HepG2 (cell line): ENCODE data around the gene KRT81. TPM values are rescaled to one million over a fixed set of nuclear protein-coding genes. Genes with fewer than 3 reads are reported as not detected.

Source experiments
- ATAC-seq: fragments of 200-7000 bp; cut with Tn5 transposase; 3 replicates; pipeline ENCODE4 v1.9.1; 2020; ENCODE audit warnings: mild to moderate bottlenecking, moderate library complexity
- BruUV-seq: library from RNA; stranded (reverse); fragments of 400-500 nt; replicated peaks from 2 replicates; lab custom pipeline; 2021; lab: Mats Ljungman, UMichigan
- CTCF ChIA-PET: fragments of 300-600 bp; formaldehyde crosslinking; extraction: SDS; loops from one replicate; lab custom pipeline; 2021; ENCODE audit warnings: low total read pairs, inconsistent platforms, low intra/inter-chr PET ratio; lab: Yijun Ruan, JAX
- POLR2A ChIA-PET: fragments of 350-600 bp; sonication (Branson Sonifier 250); formaldehyde crosslinking; loops from one replicate; lab custom pipeline; 2020; ENCODE audit warnings: antibody characterized with exemption, inconsistent platforms; lab: Yijun Ruan, JAX
- DNase-seq: peaks from one replicate; pipeline ENCODE4 v3.0.0-alpha.2; 2015; ENCODE audit warnings: low spot score
- FAIRE-seq: peaks from 3 replicates; lab custom pipeline; 2011; peaks lifted over from hg19 to GRCh38; lab: Jason Lieb, UNC
- H2AFZ ChIP-seq: one replicate; pipeline ENCODE4 v1.6.1; 2011; ENCODE audit warnings: low read length, inconsistent platforms
- H3K27ac ChIP-seq: fragments of 300-600 bp; 3 replicates; pipeline ENCODE4 v1.8.0; 2011; ENCODE audit warnings: mixed run types, mild to moderate bottlenecking, mixed read lengths, low read length, inconsistent platforms; ENCODE audit not compliant: insufficient read depth; ENCODE audit errors: extremely low read length
- H3K27me3 ChIP-seq, 2 experiments: fragments of 200-600 bp in 1 of 2; 2 replicates in 1 of 2; 3 replicates in 1 of 2; pipeline versions ENCODE4 v1.6.0 to v1.8.0; 2011; ENCODE audit warnings: low read length in 2 of 2, mild to moderate bottlenecking in 2 of 2, moderate library complexity in 2 of 2, inconsistent platforms in 1 of 2; ENCODE audit not compliant: insufficient read depth in 2 of 2, control insufficient read depth in 1 of 2
- H3K36me3 ChIP-seq, 2 experiments: fragments of 200-600 bp in 1 of 2; replicated peaks in 1 of 2; 2 replicates in 1 of 2; 3 replicates in 1 of 2; pipeline versions ENCODE4 v1.5.1 to v1.8.0; 2011; ENCODE audit warnings: low read length in 2 of 2, inconsistent platforms in 1 of 2; ENCODE audit not compliant: insufficient read depth in 2 of 2, control insufficient read depth in 1 of 2
- H3K4me1 ChIP-seq: 2 replicates; pipeline ENCODE4 v1.5.1; 2012; ENCODE audit warnings: low read length, inconsistent platforms; ENCODE audit not compliant: insufficient read depth
- H3K4me2 ChIP-seq: 2 replicates; pipeline ENCODE4 v1.6.0; 2011; ENCODE audit warnings: low read depth, low read length, inconsistent platforms
- H3K4me3 ChIP-seq, 3 experiments: fragments of 200-600 bp in 1 of 3; sonication (generic), shearing (Covaris generic) in 1 of 3; replicated peaks in 1 of 3; 2 replicates each; pipeline ENCODE4 v1.5.1; 2011 to 2016; ENCODE audit warnings: low read length in 3 of 3, inconsistent platforms in 2 of 3, low read depth in 2 of 3, mild to moderate bottlenecking in 2 of 3, control low read depth in 1 of 3, mixed read lengths in 1 of 3; ENCODE audit not compliant: insufficient read depth in 1 of 3
- H3K79me2 ChIP-seq: one replicate; pipeline ENCODE4 v1.6.1; 2011; ENCODE audit warnings: low read length, inconsistent platforms; ENCODE audit not compliant: insufficient read depth
- H3K9ac ChIP-seq: 2 replicates; pipeline ENCODE4 v1.6.0; 2011; ENCODE audit warnings: mild to moderate bottlenecking, low read depth, low read length, inconsistent platforms; ENCODE audit not compliant: insufficient read depth
- H3K9me3 ChIP-seq: 2 replicates; pipeline ENCODE4 v1.5.1; 2012; ENCODE audit warnings: mild to moderate bottlenecking, low read length
- H4K20me1 ChIP-seq: 2 replicates; pipeline ENCODE4 v1.6.0; 2011; ENCODE audit warnings: inconsistent platforms, mild to moderate bottlenecking, low read length, moderate library complexity; ENCODE audit not compliant: insufficient read depth
- EEA1 ChIP-seq: sonication (generic); formaldehyde crosslinking; IDR thresholded peaks from 2 replicates; pipeline ENCODE4 v1.5.1; 2020; ENCODE audit warnings: mild to moderate bottlenecking, missing genetic modification reagents, borderline replicate concordance
- FOXC1 ChIP-seq: sonication (generic); formaldehyde crosslinking; IDR thresholded peaks from 2 replicates; pipeline ENCODE4 v1.8.0; 2022; ENCODE audit warnings: mild to moderate bottlenecking, missing genetic modification reagents, borderline replicate concordance
- FOXK2 ChIP-seq: fragments of 450-650 bp; IDR thresholded peaks from 2 replicates; pipeline ENCODE4 v1.6.1; 2016
- GFI1 ChIP-seq: sonication (generic); formaldehyde crosslinking; IDR thresholded peaks from 2 replicates; pipeline ENCODE4 v1.5.0; 2020; ENCODE audit warnings: missing genetic modification reagents, mild to moderate bottlenecking, borderline replicate concordance
- KMT2B ChIP-seq: IDR thresholded peaks from 2 replicates; pipeline ENCODE4 v1.6.1; 2016; ENCODE audit warnings: missing genetic modification reagents, missing compliant biosample characterization
- LCORL ChIP-seq, 2 experiments: fragments of 450-650 bp in 1 of 2; sonication (generic) in 1 of 2; formaldehyde crosslinking in 1 of 2; IDR thresholded peaks; 2 replicates each; pipeline versions ENCODE4 v1.5.0 to v1.6.1; 2017 to 2020; ENCODE audit warnings: antibody characterized with exemption in 1 of 2, missing genetic modification reagents in 1 of 2
- MAFF ChIP-seq: IDR thresholded peaks from 2 replicates; pipeline ENCODE4 v1.6.1; 2011; ENCODE audit warnings: low read depth, low read length, improper control_type of control experiment
- MYC ChIP-seq: sonication (generic); formaldehyde crosslinking; IDR thresholded peaks from 2 replicates; pipeline ENCODE4 v1.9.0; 2021; ENCODE audit warnings: missing genetic modification reagents, borderline replicate concordance
- PAF1 ChIP-seq: IDR thresholded peaks from 2 replicates; pipeline ENCODE4 v1.6.1; 2016; ENCODE audit warnings: missing genetic modification reagents, missing compliant biosample characterization
- RXRA ChIP-seq: sonication (generic); formaldehyde crosslinking; IDR thresholded peaks from 2 replicates; pipeline ENCODE4 v1.5.1; 2020; ENCODE audit warnings: missing genetic modification reagents
- TMF1 ChIP-seq: sonication (generic); formaldehyde crosslinking; IDR thresholded peaks from 2 replicates; pipeline ENCODE4 v1.8.1; 2022; ENCODE audit warnings: low read depth, missing genetic modification reagents
- XBP1 ChIP-seq: sonication (generic); formaldehyde crosslinking; IDR thresholded peaks from 2 replicates; pipeline ENCODE4 v1.5.0; 2020; ENCODE audit warnings: missing genetic modification reagents
- ZMAT3 ChIP-seq: sonication (generic); formaldehyde crosslinking; conservative IDR thresholded peaks from 2 replicates; pipeline ENCODE4 v1.7.0; 2021; ENCODE audit warnings: missing genetic modification reagents
- ZNF24 ChIP-seq: fragments of 450-650 bp; IDR thresholded peaks from 2 replicates; pipeline ENCODE4 v1.6.1; 2017; ENCODE audit warnings: antibody characterized with exemption, mild to moderate bottlenecking
- ZNF367 ChIP-seq: sonication (generic); formaldehyde crosslinking; IDR thresholded peaks from 2 replicates; pipeline ENCODE4 v1.4.0; 2020; ENCODE audit warnings: missing genetic modification reagents, borderline replicate concordance
- ZNF530 ChIP-seq: sonication (generic); formaldehyde crosslinking; IDR thresholded peaks from 2 replicates; pipeline ENCODE4 v1.5.0; 2020; ENCODE audit warnings: low read depth, mild to moderate bottlenecking, missing genetic modification reagents
- ZNF562 ChIP-seq: sonication (generic); formaldehyde crosslinking; IDR thresholded peaks from 2 replicates; pipeline ENCODE4 v1.8.0; 2022; ENCODE audit warnings: missing genetic modification reagents, borderline replicate concordance
- ZNF841 ChIP-seq: sonication (generic); formaldehyde crosslinking; IDR thresholded peaks from 2 replicates; pipeline ENCODE4 v1.8.1; 2023; ENCODE audit warnings: missing genetic modification reagents, borderline replicate concordance
- WGBS: methylation state at CpG from one replicate; pipeline ENCODE4 v1.1.6; 2017; ENCODE audit warnings: low lambda C conversion rate; 5-methylcytosine and 5-hydroxymethylcytosine counted together
- in situ Hi-C: cut with HindIII; loops from 2 replicates; pipeline ENCODE4 v1.10.0; 2017; ENCODE audit warnings: low pct_unique_long_range_greater_than_20kb; ENCODE audit not compliant: extremely low pct_ligation_motif_present
- intact Hi-C: fragments of 100-400 bp; cut with micrococcal nuclease; formaldehyde crosslinking; loops from one replicate; pipeline ENCODE4 v1.10.0; 2022; ENCODE audit not compliant: unreplicated experiment
- polyA plus RNA-seq, 8 experiments: library from polyadenylated mRNA; depleted of rRNA in 3 of 8; stranded (reverse) in 7 of 8; unstranded in 1 of 8; fragments of >200 nt; fragmentation: Illumina TruSeq in 4 of 8; extraction: Trizol in 4 of 8; gene quantifications; 2 replicates each; pipeline versions ENCODE4 v1.2.1 to v1.2.3, GENCODE V29; 2011 to 2016; ENCODE audit warnings: low read depth in 4 of 8, missing spikeins in 1 of 8, mixed read lengths in 1 of 8; ENCODE audit not compliant: insufficient read depth in 1 of 8
- total RNA-seq, 5 experiments: library from RNA; depleted of rRNA; stranded (reverse); fragments of >200 nt; fragmentation: Illumina TruSeq; extraction: Trizol; gene quantifications; 2 replicates each; pipeline ENCODE4 v1.2.3, GENCODE V29; 2016; ENCODE audit warnings: low read depth in 1 of 5
- TF ChIP-seq, protein P1 (sequence below): sonication (generic); formaldehyde crosslinking; IDR thresholded peaks from 2 replicates; pipeline ENCODE4 v1.8.0; 2022; ENCODE audit warnings: mild to moderate bottlenecking, missing genetic modification reagents, borderline replicate concordance

KRT81 gene
- total and polyA plus RNA-seq, 2 of the 13 experiments (the other 11 are each of a cell fraction or from before 2014, with no cell fraction given): not detected

DNA sequence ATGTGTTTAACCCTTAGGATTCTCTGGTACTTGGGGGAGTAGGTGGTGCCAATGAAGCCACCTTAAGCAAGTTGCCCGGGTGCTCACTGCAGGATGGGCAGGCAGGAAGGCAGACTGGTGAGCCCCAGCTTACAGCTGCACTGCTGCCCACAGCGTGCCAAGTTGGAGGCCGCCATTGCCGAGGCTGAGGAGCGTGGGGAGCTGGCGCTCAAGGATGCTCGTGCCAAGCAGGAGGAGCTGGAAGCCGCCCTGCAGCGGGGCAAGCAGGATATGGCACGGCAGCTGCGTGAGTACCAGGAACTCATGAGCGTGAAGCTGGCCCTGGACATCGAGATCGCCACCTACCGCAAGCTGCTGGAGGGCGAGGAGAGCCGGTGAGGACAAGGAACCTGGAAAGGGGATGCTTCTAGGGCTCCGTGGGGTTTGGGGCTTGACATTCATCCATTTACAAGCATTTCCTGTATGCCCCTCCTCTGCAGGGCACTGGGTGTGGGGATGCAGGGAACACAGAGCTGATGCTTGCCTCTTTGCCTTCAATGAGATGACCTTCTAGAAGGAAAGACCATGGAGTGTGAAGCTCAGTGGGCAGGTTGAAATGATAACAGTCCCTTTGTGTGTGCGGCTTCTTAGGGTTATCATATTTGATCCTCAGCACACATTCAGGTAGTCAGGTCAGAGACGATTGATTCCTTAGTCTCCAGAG lies 45.9 kb downstream of the KRT81 start:
- TF ChIP-seq KMT2B (CRISPR knock-in tag): no peak
- no peak for TF ChIP-seq PAF1 (CRISPR knock-in tag)
- TF ChIP-seq ZNF841 (CRISPR knock-in tag): no peak
- Histone ChIP-seq H4K20me1 (0 out of 2 replicates have a peak, but pooled peaks cover 2% of the 10 kb centered on the region), H3K4me2 (no peak overlapping the region), H3K4me3 (no peak overlapping the region), H3K9ac (no peak overlapping the region), H2AFZ (no peak overlapping the region), H3K27ac (no peak overlapping the region), H3K4me1 (peaks cover 20% of the 10 kb centered on the region), H3K9me3 (no peaks in the 10 kb centered on the region), H3K27me3 (peaks cover 6 to 54% of the 10 kb centered on the region in 2 experiments; a peak in 4 of 5 replicates), H3K79me2 (no peaks in the 10 kb centered on the region), H3K36me3 (no peaks in the 10 kb centered on the region)
- no TSS peak for BruUV-seq
- ATAC-seq: no peak
- DNase-seq: no peak
- CTCF ChIA-PET: no interaction called here
- WGBS: 18% methylated on average over 3 of the region's 20 CpGs
- POLR2A ChIA-PET: no interaction called here
- intact Hi-C loops: no loop called here
- no peak for FAIRE-seq
- in situ Hi-C loops: no loop called here

DNA sequence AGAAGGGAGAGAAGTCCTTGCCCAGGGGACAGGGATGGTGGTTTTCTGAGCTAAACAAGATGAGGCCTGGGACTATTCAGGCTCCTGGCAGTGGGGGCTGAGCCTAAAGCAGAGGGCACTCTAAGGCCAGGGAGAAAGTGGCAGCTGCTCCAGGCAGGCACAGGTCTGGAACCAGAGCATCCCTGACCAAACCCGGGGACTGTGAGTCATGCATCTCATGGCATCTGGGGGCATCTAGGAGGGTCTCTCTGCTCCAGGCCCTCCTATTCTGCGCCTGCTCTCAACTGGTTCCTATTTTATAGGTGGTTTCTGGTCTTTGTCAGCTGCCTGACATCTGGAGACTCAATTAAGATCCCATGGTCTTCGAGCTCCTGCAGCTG lies 46.7 kb downstream of the KRT81 start:
- Histone ChIP-seq H3K9me3 (no peaks in the 10 kb centered on the region), H3K27ac (no peak overlapping the region), H3K79me2 (no peaks in the 10 kb centered on the region), H3K9ac (no peak overlapping the region), H3K4me2 (no peak overlapping the region), H3K27me3 (peaks cover 4 to 51% of the 10 kb centered on the region in 2 experiments; a peak in 4 of 5 replicates), H3K4me3 (no peak overlapping the region), H3K4me1 (peaks cover 20% of the 10 kb centered on the region), H3K36me3 (no peaks in the 10 kb centered on the region), H2AFZ (no peak overlapping the region), H4K20me1 (0 out of 2 replicates have a peak, but pooled peaks cover 2% of the 10 kb centered on the region)
- in situ Hi-C loops (no loop called here), intact Hi-C loops (no loop called here)
- POLR2A ChIA-PET: no interaction called here
- DNase-seq (no peak), FAIRE-seq (no peak), ATAC-seq (no peak)
- WGBS: 6% methylated on average over 2 of the region's 3 CpGs
- CTCF ChIA-PET: no interaction called here
- no TSS peak for BruUV-seq
- TF ChIP-seq FOXK2 (no peak), EEA1 (CRISPR knock-in tag) (no peak), ZMAT3 (CRISPR knock-in tag) (no peak), XBP1 (no peak), MAFF (no peak), MYC (CRISPR knock-in tag) (no peak), GFI1 (no peak), ZNF367 (CRISPR knock-in tag) (no peak), ZNF530 (CRISPR knock-in tag) (no peak), ZNF24 (no peak), FOXC1 (CRISPR knock-in tag) (no peak), ZNF562 (CRISPR knock-in tag) (no peak), LCORL (IDR thresholded peaks at IDR 0.05) (no peak), LCORL (CRISPR knock-in tag; IDR thresholded peaks at IDR 0.05) (no peak), RXRA (no peak), TMF1 (no peak)
- TF ChIP-seq, protein P1, sequence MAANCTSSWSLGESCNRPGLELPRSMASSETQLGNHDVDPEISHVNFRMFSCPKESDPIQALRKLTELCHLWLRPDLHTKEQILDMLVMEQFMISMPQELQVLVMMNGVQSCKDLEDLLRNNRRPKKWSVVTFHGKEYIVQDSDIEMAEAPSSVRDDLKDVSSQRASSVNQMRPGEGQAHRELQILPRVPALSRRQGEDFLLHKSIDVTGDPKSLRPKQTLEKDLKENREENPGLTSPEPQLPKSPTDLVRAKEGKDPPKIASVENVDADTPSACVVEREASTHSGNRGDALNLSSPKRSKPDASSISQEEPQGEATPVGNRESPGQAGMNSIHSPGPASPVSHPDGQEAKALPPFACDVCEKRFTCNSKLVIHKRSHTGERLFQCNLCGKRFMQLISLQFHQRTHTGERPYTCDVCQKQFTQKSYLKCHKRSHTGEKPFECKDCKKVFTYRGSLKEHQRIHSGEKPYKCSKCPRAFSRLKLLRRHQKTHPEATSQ: no peak
